Dermis microvascular lymphatic vessel endothelial cell (primary cell): ENCODE measurements around the gene MRAS. TPM values are rescaled to one million over a fixed set of nuclear protein-coding genes. Genes with fewer than 3 reads are reported as not detected.
"Not testable (repeated sequence)": the region's sequence is repeated elsewhere in the genome, so short reads cannot be mapped to it uniquely, and the experiment has no call there.

ENCODE experiments used
- DNase-seq, 2 donors: peaks; one replicate each; pipeline versions ENCODE4 v3.0.0 to v3.0.0-alpha.2; 2010; ENCODE audit warnings: low read depth in 2 of 2
- total RNA-seq: library from RNA; depleted of rRNA; stranded (reverse); fragments of >200 nt; gene quantifications from 2 replicates; pipeline ENCODE4 v1.2.1, GENCODE V29; 2014

The MRAS gene
- total RNA-seq, 1 donor from 2014 or later = 9.4 TPM

- DNase-seq = no peak
Observed at GRCh38 chr3:138367326-138367850, 19.0 kb downstream of the MRAS start.

- no peak for DNase-seq
Observed at GRCh38 chr3:138367911-138368310, 19.5 kb downstream of the MRAS start.

- no peak for DNase-seq
Observed at GRCh38 chr3:138369151-138369900, 20.9 kb downstream of the MRAS start.

GRCh38 chr3:138370321-138370720 lies 21.9 kb downstream of the MRAS start:
- no peak for DNase-seq

- DNase-seq = no peak
Observed at GRCh38 chr3:138371070-138371965, 22.9 kb downstream of the MRAS start.

- DNase-seq = no peak
Observed at GRCh38 chr3:138373087-138373735, 24.8 kb downstream of the MRAS start.

GRCh38 chr3:138373736-138374094 lies 25.3 kb downstream of the MRAS start:
- no peak for DNase-seq

GRCh38 chr3:138374573-138375134 lies 26.3 kb downstream of the MRAS start:
- DNase-seq = no peak

GRCh38 chr3:138375447-138375846 lies 27.1 kb downstream of the MRAS start:
- DNase-seq = no peak

GRCh38 chr3:138376663-138377062 lies 28.3 kb downstream of the MRAS start:
- no peak for DNase-seq

GRCh38 chr3:138377212-138377611 lies 28.8 kb downstream of the MRAS start:
- DNase-seq = not testable (repeated sequence)

GRCh38 chr3:138377804-138378203 lies 29.4 kb downstream of the MRAS start:
- DNase-seq = no peak

- no peak for DNase-seq
Observed at GRCh38 chr3:138378331-138378730, 30.0 kb downstream of the MRAS start.

- DNase-seq = no peak
Observed at GRCh38 chr3:138378990-138379389, 30.6 kb downstream of the MRAS start.

GRCh38 chr3:138381413-138381901 lies 33.1 kb downstream of the MRAS start:
- DNase-seq = no peak

GRCh38 chr3:138381950-138382715 lies 33.8 kb downstream of the MRAS start:
- DNase-seq = peak in 1 of 2 donors; percentile 30

GRCh38 chr3:138383715-138384465 lies 35.5 kb downstream of the MRAS start:
- no peak for DNase-seq

GRCh38 chr3:138384531-138384930 lies 36.2 kb downstream of the MRAS start:
- no peak for DNase-seq

- no peak for DNase-seq
Observed at GRCh38 chr3:138384976-138385375, 36.6 kb downstream of the MRAS start.

GRCh38 chr3:138389144-138389601 lies 40.8 kb downstream of the MRAS start:
- DNase-seq = no peak
